B cell (primary cell): ENCODE measurements around the gene PLCB1.

Experiments used
- CTCF ChIP-seq: fragments of 200-600 bp; IDR thresholded peaks from one replicate; pipeline ENCODE4 v1.8.0; 2022; ENCODE audit warnings: antibody characterized with exemption, mild to moderate bottlenecking
- EZH2 ChIP-seq: IDR thresholded peaks from 2 replicates; pipeline ENCODE4 v1.6.1; 2012; ENCODE audit warnings: borderline replicate concordance, low read depth, mild to moderate bottlenecking, moderate library complexity, low read length; ENCODE audit not compliant: insufficient read depth, poor library complexity, severe bottlenecking

DNA sequence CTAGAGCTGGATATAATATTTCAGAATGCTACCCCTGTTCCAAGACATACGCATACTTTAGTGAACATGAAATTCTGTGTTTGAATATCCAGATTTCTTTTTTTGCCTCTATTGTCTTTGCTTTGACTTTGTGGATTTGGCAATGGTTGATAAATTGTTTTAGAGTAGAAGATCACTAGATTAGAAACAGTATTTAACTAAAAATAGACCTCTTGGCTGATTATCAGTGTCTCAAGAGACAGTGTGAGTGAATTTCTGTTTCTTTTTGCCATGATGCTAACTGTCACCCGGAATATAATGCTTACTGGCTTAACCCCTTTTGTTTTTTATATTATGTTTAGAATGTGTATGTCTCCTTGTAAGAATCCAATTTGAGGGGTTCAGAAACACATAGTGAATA lies 102.5 kb downstream of the PLCB1 start:
- TF ChIP-seq CTCF = no peak
- TF ChIP-seq EZH2 = no peak
